HL-60 (cell line): ENCODE data around the gene CPT1C.

Experiments
- DNase-seq, 2 experiments: peaks; one replicate each; pipeline ENCODE4 v3.0.0-alpha.2; 2010 to 2020; ENCODE audit warnings: low read depth in 1 of 2, low spot score in 1 of 2
- H3K27ac ChIP-seq: fragments of 250-450 bp; sonication (Bioruptor Pico); replicated peaks from 2 replicates; pipeline ENCODE4 v1.5.1; 2020; ENCODE audit warnings: mild to moderate bottlenecking, moderate library complexity
- H3K27me3 ChIP-seq: fragments of 250-450 bp; sonication (Bioruptor Pico); 2 replicates; pipeline ENCODE4 v1.5.1; 2021; ENCODE audit warnings: mild to moderate bottlenecking, moderate library complexity; ENCODE audit not compliant: insufficient read depth, poor library complexity, severe bottlenecking
- H3K4me3 ChIP-seq: replicated peaks from 2 replicates; pipeline ENCODE4 v1.5.1; 2011; ENCODE audit warnings: mild to moderate bottlenecking, control low read depth, low read length; ENCODE audit not compliant: insufficient read depth
- CTCF ChIP-seq: IDR thresholded peaks from one replicate; pipeline ENCODE4 v1.5.1; 2011; ENCODE audit warnings: low read length, control low read depth, inconsistent platforms; ENCODE audit not compliant: insufficient read depth
- GABPA ChIP-seq: IDR thresholded peaks from 2 replicates; pipeline ENCODE4 v1.6.1; 2012; ENCODE audit warnings: low read depth
- POLR2AphosphoS5 ChIP-seq: IDR thresholded peaks from 2 replicates; pipeline ENCODE4 v1.6.1; 2012; ENCODE audit warnings: low read depth
- SPI1 ChIP-seq: IDR thresholded peaks from 2 replicates; pipeline ENCODE4 v1.6.1; 2012; ENCODE audit warnings: low read depth, mild to moderate bottlenecking, borderline replicate concordance
- TF ChIP-seq, protein P1 (sequence below): IDR thresholded peaks from 2 replicates; pipeline ENCODE4 v1.6.1; 2012; ENCODE audit warnings: low read depth; ENCODE audit not compliant: insufficient replicate concordance

Gene CPT1C

DNA sequence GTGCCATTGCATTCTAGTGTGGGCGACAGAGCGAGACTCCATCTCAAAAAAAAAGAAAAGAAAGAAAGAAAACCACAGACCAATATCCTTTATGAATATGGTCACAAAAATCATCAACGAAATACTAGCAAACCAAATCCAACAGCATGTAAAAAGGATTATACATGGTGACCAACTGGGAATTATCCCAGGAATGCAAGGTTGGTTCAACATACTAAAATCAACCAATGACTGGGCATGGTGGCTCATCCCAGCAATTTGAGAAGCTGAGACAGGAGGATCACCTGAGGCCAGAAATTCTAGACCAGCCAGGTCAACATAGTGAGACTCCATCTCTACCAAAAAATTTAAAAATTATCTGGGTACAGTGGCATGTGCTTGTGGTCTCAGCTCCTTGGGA is 65.0 kb downstream of the CPT1C start:
- no peak for DNase-seq

GRCh38 chr19:49758292-49758691 is 67.4 kb downstream of the CPT1C start:
- no peak overlapping the region for H3K27ac ChIP-seq
- TF ChIP-seq, protein P1, sequence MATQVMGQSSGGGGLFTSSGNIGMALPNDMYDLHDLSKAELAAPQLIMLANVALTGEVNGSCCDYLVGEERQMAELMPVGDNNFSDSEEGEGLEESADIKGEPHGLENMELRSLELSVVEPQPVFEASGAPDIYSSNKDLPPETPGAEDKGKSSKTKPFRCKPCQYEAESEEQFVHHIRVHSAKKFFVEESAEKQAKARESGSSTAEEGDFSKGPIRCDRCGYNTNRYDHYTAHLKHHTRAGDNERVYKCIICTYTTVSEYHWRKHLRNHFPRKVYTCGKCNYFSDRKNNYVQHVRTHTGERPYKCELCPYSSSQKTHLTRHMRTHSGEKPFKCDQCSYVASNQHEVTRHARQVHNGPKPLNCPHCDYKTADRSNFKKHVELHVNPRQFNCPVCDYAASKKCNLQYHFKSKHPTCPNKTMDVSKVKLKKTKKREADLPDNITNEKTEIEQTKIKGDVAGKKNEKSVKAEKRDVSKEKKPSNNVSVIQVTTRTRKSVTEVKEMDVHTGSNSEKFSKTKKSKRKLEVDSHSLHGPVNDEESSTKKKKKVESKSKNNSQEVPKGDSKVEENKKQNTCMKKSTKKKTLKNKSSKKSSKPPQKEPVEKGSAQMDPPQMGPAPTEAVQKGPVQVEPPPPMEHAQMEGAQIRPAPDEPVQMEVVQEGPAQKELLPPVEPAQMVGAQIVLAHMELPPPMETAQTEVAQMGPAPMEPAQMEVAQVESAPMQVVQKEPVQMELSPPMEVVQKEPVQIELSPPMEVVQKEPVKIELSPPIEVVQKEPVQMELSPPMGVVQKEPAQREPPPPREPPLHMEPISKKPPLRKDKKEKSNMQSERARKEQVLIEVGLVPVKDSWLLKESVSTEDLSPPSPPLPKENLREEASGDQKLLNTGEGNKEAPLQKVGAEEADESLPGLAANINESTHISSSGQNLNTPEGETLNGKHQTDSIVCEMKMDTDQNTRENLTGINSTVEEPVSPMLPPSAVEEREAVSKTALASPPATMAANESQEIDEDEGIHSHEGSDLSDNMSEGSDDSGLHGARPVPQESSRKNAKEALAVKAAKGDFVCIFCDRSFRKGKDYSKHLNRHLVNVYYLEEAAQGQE: no peak
- TF ChIP-seq GABPA (no peak), CTCF (no peak), POLR2AphosphoS5 (no peak)
- no peaks in the 10 kb centered on the region for H3K27me3 ChIP-seq
- no peak overlapping the region for H3K4me3 ChIP-seq
- no peak for DNase-seq

More for the DNA sequence above, 65.0 kb downstream of the CPT1C start:
- Histone ChIP-seq H3K4me3 (no peak overlapping the region), H3K27me3 (no peaks in the 10 kb centered on the region), H3K27ac (no peak overlapping the region)
- TF ChIP-seq CTCF (no peak), POLR2AphosphoS5 (no peak), SPI1 (no peak)
- TF ChIP-seq, protein P1: no peak

DNA sequence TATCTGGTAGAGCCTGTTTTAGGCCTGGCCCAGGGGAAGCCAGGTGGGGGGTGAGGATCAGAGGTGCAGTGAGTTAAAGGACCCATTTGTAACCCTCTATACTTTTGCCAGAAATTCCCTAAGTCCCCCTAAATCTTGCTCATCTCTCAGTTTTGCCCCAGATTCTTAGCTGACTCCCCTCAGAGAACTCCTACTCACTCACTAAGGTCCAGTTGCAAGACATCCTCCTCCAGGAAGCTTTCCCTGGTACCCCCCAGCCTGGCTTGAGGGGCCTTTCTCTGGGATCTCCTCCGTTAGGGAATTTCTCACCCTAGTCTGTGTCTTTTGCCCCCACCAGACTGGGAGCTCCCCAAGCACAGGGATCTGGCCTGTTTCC is 70.3 kb downstream of the CPT1C start:
- no peak overlapping the region for H3K4me3 ChIP-seq
- H3K27me3 ChIP-seq: no peaks in the 10 kb centered on the region
- no peak for TF ChIP-seq CTCF
- no peak for TF ChIP-seq GABPA
- TF ChIP-seq, protein P1: no peak
- no peak for TF ChIP-seq SPI1
- TF ChIP-seq POLR2AphosphoS5: no peak
- no peak for DNase-seq
- H3K27ac ChIP-seq: no peak overlapping the region
